EH (cell line): ENCODE results near the gene POU3F3.

ENCODE experiments used
- DNase-seq: peaks from one replicate; pipeline ENCODE4 v3.0.0-alpha.2; 2015; ENCODE audit warnings: low read depth

POU3F3 gene

GRCh38 chr2:104876606-104877570, 23.0 kb downstream of the POU3F3 start:
- DNase-seq: no peak

- no peak for DNase-seq
Measured at GRCh38 chr2:104878863-104879512, 25.1 kb downstream of the POU3F3 start.

- no peak for DNase-seq
Measured at GRCh38 chr2:104880076-104880475, 26.2 kb downstream of the POU3F3 start.

GRCh38 chr2:104883357-104883756, 29.4 kb downstream of the POU3F3 start:
- DNase-seq: no peak

- no peak for DNase-seq
Measured at GRCh38 chr2:104885119-104885782, 31.3 kb downstream of the POU3F3 start.

GRCh38 chr2:104887676-104888075, 33.8 kb downstream of the POU3F3 start:
- DNase-seq: no peak

GRCh38 chr2:104888489-104889258, 34.8 kb downstream of the POU3F3 start:
- DNase-seq: no peak

GRCh38 chr2:104889291-104889959, 35.5 kb downstream of the POU3F3 start:
- DNase-seq: no peak

GRCh38 chr2:104889960-104890684, 36.2 kb downstream of the POU3F3 start:
- no peak for DNase-seq

GRCh38 chr2:104890685-104891069, 36.8 kb downstream of the POU3F3 start:
- no peak for DNase-seq

GRCh38 chr2:104891145-104891544, 37.2 kb downstream of the POU3F3 start:
- no peak for DNase-seq

- no peak for DNase-seq
Measured at GRCh38 chr2:104896446-104896845, 42.5 kb downstream of the POU3F3 start.

- DNase-seq: no peak
Measured at GRCh38 chr2:104897515-104898184, 43.7 kb downstream of the POU3F3 start.

- DNase-seq: no peak
Measured at GRCh38 chr2:104900608-104901007, 46.7 kb downstream of the POU3F3 start.

- no peak for DNase-seq
Measured at GRCh38 chr2:104901037-104901881, 47.3 kb downstream of the POU3F3 start.

- no peak for DNase-seq
Measured at GRCh38 chr2:104902317-104902716, 48.4 kb downstream of the POU3F3 start.
